Stimulated activated CD4-positive, alpha-beta T cell treated with anti-CD3 and anti-CD28 coated beads, Interleukin-12 subunit alpha, Interleukin-12 subunit beta, amount 100 ng/mL, for 24 hours (primary cell): Measurements from ENCODE around the gene UTP25.
"Not testable (repeated sequence)": the region's sequence is repeated elsewhere in the genome, so short reads cannot be mapped to it uniquely, and the experiment has no call there.

Source experiments
- DNase-seq, 2 experiments: peaks; one replicate each; pipeline ENCODE4 v3.0.0-alpha.2; 2020; ENCODE audit warnings: low read depth in 2 of 2

The UTP25 gene

DNA sequence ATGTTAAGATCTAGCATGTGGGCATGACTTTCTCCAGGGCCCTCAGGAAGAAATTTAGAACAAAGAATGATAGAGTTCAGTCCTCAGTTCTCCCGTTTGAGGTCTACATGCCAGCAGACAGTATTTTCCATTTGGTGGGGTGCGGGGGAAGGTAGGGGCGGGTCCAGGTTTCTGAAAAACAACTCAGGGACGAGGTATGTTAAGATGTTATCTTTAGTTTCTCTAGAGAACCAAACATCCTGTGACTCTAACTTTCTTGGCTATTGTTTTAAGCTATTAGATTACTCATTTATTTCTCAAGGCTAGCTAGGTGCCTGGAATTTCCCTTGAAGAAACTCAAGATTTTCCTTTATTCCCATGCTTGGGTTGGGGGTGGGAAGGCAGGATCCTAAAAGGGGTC lies 67.9 kb downstream of the UTP25 start:
- no peak for DNase-seq

DNA sequence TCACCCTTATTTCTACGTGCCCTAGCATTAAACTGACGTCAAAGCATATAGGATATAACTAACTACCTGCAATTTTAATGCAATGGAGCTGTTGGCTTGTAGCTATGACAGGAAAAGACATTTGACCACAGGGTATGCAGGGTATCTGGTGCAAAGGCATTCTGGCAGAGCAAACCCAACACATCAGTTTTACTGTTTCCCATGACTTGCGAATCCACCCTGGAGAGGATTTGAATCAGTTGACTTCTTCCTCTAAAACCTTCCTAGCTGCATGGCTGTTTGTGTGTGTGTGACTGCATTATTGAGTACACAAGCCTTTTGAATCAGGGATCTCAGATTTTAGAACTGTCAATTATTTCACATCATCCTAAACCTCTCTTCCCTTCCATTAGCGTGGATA lies 68.6 kb downstream of the UTP25 start:
- no peak for DNase-seq

DNA sequence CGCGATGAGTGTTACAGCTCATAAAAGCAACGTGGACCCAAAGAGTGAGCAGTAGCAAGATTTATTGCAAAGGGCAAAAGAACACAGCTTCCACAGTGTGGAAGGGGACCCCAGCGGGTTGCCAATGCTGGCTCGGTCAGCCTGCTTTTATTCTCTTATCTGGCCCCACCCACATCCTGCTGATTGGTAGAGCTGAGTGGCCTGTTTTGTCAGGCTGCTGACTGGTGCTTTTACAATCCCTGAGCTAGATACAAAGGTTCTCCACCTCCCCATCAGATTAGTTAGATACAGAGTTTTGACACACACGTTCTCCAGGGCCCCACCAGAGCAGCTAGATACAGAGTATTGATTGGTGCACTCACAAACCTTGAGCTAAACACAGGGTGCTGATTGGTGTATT lies 70.5 kb downstream of the UTP25 start:
- not testable (repeated sequence) for DNase-seq

DNA sequence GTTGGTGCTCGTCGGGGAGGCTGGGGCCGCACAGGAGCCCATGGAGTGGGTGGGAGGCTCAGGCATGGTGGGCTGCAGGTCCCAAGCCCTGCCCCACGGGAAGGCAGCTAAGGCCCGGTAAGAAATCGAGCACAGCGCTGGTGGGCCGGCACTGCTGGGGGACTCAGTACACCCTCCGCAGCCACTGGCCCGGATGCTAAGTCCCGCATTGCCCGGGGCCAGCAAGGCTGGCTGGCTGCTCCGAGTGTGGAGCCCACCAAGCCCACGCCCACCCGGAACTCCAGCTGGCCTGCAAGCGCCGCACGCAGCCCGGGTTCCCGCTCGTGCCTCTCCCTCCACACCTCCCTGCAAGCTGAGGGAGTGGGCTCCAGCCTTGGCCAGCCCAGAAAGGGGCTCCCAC lies 71.1 kb downstream of the UTP25 start:
- DNase-seq = not testable (repeated sequence)

DNA sequence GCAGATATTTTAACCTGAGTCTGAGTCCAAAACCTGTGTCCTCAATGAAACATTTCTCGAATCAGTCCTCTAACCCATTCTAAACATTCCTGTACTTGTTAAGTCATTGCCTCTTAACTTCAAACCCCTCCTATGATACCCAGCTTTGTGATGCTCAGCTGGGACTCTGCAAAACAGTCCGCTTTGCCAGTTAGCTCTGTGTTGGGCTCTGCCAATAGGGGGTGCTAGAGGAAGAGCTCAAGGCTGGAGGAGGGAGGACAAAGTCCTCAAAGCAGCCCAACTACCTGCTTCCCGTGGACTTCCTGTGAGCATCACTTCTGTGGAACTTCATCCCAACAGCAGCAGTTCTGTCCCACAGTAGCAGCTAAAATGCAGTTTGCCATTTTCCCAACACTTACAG lies 72.2 kb downstream of the UTP25 start:
- DNase-seq = peak in 1 of 2 experiments; percentile 9

DNA sequence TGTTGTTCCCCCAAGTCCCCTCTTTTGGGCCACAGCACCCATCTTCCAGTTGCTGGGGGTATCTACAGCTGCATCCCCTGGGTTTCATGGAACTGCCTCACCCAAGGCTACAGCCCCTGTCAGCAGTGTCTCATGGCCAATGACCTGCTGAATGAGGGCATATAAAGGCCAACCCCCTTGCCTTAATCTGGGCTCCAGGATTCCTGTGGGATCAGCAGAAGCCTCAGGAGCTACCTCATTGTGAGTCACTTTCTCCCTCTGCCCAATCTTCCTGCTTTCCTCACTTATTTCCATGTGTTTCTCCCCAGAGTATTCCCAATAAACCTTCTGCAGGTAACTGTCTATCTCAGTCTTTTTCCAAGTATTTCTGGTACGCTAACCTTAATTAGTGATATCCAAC lies 73.0 kb downstream of the UTP25 start:
- DNase-seq = no peak

DNA sequence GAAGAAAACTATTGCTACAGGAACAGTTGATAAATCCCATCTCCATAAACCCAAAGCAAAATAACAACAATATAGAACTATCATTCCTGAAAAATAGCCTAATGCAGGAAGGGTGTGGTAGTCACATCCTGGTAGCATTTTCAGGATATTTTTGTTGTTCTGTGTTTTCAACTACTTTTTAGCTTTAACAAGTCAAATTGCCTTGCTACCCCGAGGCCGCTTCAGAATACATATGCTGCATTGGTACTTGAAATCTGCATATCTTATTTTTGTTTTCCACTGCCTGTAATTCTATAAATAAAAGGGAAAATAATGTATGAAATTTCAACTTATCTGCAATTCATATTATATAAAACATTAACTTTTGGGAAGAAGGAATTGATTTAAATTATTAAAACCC lies 73.4 kb downstream of the UTP25 start:
- DNase-seq = no peak

DNA sequence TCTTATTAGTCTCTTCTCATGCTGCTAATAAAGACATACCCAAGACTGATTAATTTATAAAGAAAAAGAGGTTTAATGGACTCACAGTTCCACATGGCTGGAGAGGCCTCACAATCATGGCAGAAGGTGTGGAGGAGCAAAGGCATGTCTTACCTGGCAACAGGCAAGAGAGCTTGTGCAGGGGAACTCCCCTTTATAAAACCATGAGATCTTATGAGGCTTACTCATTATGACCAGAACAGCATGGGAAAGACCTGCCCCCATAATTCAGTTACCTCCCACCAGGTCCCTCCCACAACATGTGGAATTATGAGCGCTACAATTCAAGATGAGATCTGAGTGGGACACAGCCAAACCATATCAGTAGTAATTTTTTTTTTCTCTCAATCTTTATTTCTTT lies 77.0 kb downstream of the UTP25 start:
- DNase-seq = not testable (repeated sequence)
